GM18907 (cell line): ENCODE measurements around the gene PFDN5.

Experiments used
- ATAC-seq: cut with Tn5 transposase; IDR thresholded peaks from one replicate; pipeline ENCODE4 v1.9.1; 2021; ENCODE audit warnings: mild to moderate bottlenecking, moderate library complexity; ENCODE audit not compliant: unreplicated experiment

The PFDN5 gene

GRCh38 chr12:53295070-53295890, at the start of gene PFDN5:
Gene PFDN5, plus strand, starts transcription at chr12:53295542. Its CDS starts 26 bp downstream, at chr12:53295568.
- peak; percentile 85 for ATAC-seq

- peak; percentile 71 for ATAC-seq
Measured at GRCh38 chr12:53251477-53252348, 43.6 kb upstream of the PFDN5 start.

GRCh38 chr12:53252349-53252916, 42.9 kb upstream of the PFDN5 start:
- no peak for ATAC-seq

GRCh38 chr12:53253298-53253697, 42.0 kb upstream of the PFDN5 start:
- ATAC-seq: no peak

GRCh38 chr12:53254816-53255545, 40.4 kb upstream of the PFDN5 start:
- no peak for ATAC-seq

GRCh38 chr12:53255996-53256395, 39.3 kb upstream of the PFDN5 start:
- ATAC-seq: no peak

GRCh38 chr12:53258541-53259539, 36.5 kb upstream of the PFDN5 start:
- no peak for ATAC-seq

GRCh38 chr12:53259891-53260290, 35.5 kb upstream of the PFDN5 start:
- no peak for ATAC-seq

GRCh38 chr12:53265783-53266182, 29.6 kb upstream of the PFDN5 start:
- no peak for ATAC-seq

GRCh38 chr12:53267306-53267998, 27.9 kb upstream of the PFDN5 start:
- ATAC-seq: no peak

GRCh38 chr12:53267999-53268629, 27.2 kb upstream of the PFDN5 start, which contains the start of gene ESPL1:
Gene ESPL1, plus strand, starts transcription at chr12:53268299. Its CDS starts 468 bp downstream, at chr12:53268767.
- ATAC-seq: peak; percentile 80

GRCh38 chr12:53268630-53269562, 26.4 kb upstream of the PFDN5 start:
- ATAC-seq: no peak

GRCh38 chr12:53274445-53274844, 20.9 kb upstream of the PFDN5 start:
- no peak for ATAC-seq

GRCh38 chr12:53276511-53276910, 18.8 kb upstream of the PFDN5 start:
- no peak for ATAC-seq

- ATAC-seq: no peak
Measured at GRCh38 chr12:53277981-53278380, 17.4 kb upstream of the PFDN5 start.

- ATAC-seq: no peak
Measured at GRCh38 chr12:53279283-53279869, 16.0 kb upstream of the PFDN5 start.
